Osteoblast (primary cell): ENCODE data around the gene PERM1. TPM values are rescaled to one million over a fixed set of nuclear protein-coding genes. Genes with fewer than 3 reads are reported as not detected.

ENCODE experiments used
- DNase-seq: peaks from one replicate; pipeline ENCODE4 v3.0.0; 2011; ENCODE audit warnings: low spot score, mixed read lengths; ENCODE audit not compliant: insufficient read length; ENCODE audit errors: missing footprints
- H2AFZ ChIP-seq: 2 replicates; pipeline ENCODE4 v1.6.0; 2011; ENCODE audit warnings: mild to moderate bottlenecking, low read length
- H3K27ac ChIP-seq: 2 replicates; pipeline ENCODE4 v1.5.1; 2011; ENCODE audit warnings: mild to moderate bottlenecking, low read depth, low read length, moderate library complexity
- H3K27me3 ChIP-seq: 2 replicates; pipeline ENCODE4 v1.6.0; 2012; ENCODE audit warnings: mild to moderate bottlenecking, control low read depth, inconsistent platforms, low read length, moderate library complexity; ENCODE audit not compliant: insufficient read depth
- H3K36me3 ChIP-seq: 2 replicates; pipeline ENCODE4 v1.5.1; 2011; ENCODE audit warnings: mild to moderate bottlenecking, low read length, control low read depth, moderate library complexity; ENCODE audit not compliant: insufficient read depth
- H3K4me1 ChIP-seq: 2 replicates; pipeline ENCODE4 v1.5.1; 2011; ENCODE audit warnings: mild to moderate bottlenecking, low read length, control low read depth, moderate library complexity; ENCODE audit not compliant: insufficient read depth
- H3K4me2 ChIP-seq: 2 replicates; pipeline ENCODE4 v1.6.0; 2011; ENCODE audit warnings: mild to moderate bottlenecking, low read length; ENCODE audit not compliant: insufficient read depth
- H3K4me3 ChIP-seq: fragments of 200-600 bp; sonication (generic); 3 replicates; pipeline ENCODE4 v1.5.1; 2012; ENCODE audit warnings: mild to moderate bottlenecking, low read length, inconsistent platforms; ENCODE audit not compliant: insufficient read depth
- H3K79me2 ChIP-seq: 2 replicates; pipeline ENCODE4 v1.6.0; 2012; ENCODE audit warnings: mild to moderate bottlenecking, low read length, control low read depth, inconsistent platforms; ENCODE audit not compliant: insufficient read depth
- H3K9me3 ChIP-seq: 2 replicates; pipeline ENCODE4 v1.5.1; 2011; ENCODE audit warnings: low read depth, low read length, control low read depth
- H4K20me1 ChIP-seq: 2 replicates; pipeline ENCODE4 v1.6.0; 2012; ENCODE audit warnings: mild to moderate bottlenecking, low read length, control low read depth; ENCODE audit not compliant: insufficient read depth
- total RNA-seq: library from RNA; depleted of rRNA; stranded (reverse); fragments of >200 nt; gene quantifications from 2 replicates; pipeline ENCODE4 v1.2.3, GENCODE V29; 2012
- TF ChIP-seq, protein P1 (sequence below): IDR thresholded peaks from 2 replicates; pipeline ENCODE4 v1.5.1; 2011; ENCODE audit warnings: mild to moderate bottlenecking, low read depth, low read length, moderate library complexity; ENCODE audit errors: extremely low read depth

The PERM1 gene
- total RNA-seq, 1 donor, result not detected

DNA sequence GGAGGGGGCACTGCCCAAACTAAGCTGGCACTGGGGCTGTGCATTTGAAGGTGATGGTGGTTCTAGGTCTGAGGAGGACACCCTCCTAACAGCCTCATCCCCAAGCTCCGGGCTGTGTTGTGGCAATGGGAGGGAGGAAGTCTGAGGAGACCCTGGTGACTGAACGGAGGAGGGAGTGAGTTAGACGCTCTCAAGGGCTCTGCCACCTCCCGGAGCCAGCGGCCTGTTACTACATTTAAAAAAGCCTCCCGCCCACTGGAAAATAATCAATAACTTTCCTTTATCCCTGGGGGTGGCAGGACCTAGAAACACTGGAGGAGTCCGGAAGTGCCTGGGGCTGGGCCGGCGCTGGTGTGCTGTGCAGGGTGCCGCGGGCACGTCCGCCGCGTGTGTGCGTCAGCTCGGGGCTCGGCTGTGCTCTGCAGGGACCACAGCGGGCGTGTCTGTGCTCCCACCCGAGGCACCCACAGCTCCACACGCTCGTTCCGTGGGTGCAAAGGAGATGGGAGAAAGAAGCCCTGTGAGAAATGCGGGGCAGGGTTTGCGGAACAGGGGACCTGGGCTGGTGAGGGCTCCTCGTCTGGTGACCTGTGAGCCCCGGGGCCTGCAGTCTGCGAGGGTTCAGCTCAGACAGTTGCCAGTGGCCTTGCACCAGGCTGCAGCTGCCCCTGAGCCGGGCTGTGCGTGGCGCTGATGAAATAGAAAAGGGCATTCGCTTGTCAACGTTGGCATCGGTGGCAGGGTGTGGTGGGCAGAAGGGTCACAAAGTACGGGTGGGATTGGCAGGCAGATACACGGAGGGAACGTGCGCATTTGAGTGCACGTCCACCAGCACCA lies 52.9 kb downstream of the PERM1 start:
- Histone ChIP-seq H3K4me1 (peaks cover 4% of the 10 kb centered on the region), H3K27ac (no peak overlapping the region), H3K27me3 (no peaks in the 10 kb centered on the region), H3K4me3 (no peak overlapping the region), H3K9me3 (no peaks in the 10 kb centered on the region), H4K20me1 (peaks cover 42% of the 10 kb centered on the region), H3K79me2 (no peaks in the 10 kb centered on the region), H2AFZ (no peak overlapping the region), H3K36me3 (no peaks in the 10 kb centered on the region), H3K4me2 (no peak overlapping the region)
- no peak for DNase-seq
- TF ChIP-seq, protein P1, sequence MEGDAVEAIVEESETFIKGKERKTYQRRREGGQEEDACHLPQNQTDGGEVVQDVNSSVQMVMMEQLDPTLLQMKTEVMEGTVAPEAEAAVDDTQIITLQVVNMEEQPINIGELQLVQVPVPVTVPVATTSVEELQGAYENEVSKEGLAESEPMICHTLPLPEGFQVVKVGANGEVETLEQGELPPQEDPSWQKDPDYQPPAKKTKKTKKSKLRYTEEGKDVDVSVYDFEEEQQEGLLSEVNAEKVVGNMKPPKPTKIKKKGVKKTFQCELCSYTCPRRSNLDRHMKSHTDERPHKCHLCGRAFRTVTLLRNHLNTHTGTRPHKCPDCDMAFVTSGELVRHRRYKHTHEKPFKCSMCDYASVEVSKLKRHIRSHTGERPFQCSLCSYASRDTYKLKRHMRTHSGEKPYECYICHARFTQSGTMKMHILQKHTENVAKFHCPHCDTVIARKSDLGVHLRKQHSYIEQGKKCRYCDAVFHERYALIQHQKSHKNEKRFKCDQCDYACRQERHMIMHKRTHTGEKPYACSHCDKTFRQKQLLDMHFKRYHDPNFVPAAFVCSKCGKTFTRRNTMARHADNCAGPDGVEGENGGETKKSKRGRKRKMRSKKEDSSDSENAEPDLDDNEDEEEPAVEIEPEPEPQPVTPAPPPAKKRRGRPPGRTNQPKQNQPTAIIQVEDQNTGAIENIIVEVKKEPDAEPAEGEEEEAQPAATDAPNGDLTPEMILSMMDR, result no peak

DNA sequence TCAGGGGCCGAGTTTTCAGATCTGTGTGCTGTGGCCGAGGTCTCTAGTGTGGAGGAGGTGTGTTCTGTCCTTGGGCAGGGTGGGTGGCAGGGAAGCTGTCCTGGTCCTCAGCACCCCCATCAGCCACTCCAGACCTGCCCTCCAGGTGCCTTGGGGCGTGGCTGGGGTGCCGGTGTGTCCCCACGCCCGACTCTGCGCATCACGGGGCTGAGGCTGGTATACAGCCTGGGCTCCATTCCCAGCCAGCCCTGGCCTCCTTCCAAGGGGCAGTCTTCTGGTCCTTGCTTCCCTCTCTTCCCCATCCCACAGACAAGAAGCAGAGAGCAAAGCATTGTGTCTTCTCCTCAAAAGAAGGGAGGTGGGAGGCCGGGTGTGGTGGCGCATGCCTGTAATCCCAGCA lies 54.1 kb downstream of the PERM1 start:
- TF ChIP-seq, protein P1, result no peak
- Histone ChIP-seq H3K9me3 (no peaks in the 10 kb centered on the region), H3K79me2 (no peaks in the 10 kb centered on the region), H3K27ac (no peak overlapping the region), H3K4me3 (no peak overlapping the region), H3K36me3 (no peaks in the 10 kb centered on the region), H3K4me1 (peaks cover 4% of the 10 kb centered on the region), H3K27me3 (no peaks in the 10 kb centered on the region), H3K4me2 (no peak overlapping the region), H2AFZ (no peak overlapping the region), H4K20me1 (peaks cover 47% of the 10 kb centered on the region)
- DNase-seq, result no peak

GRCh38 chr1:927234-927633 lies 54.7 kb downstream of the PERM1 start:
- TF ChIP-seq, protein P1, result no peak
- H3K36me3 ChIP-seq, result no peaks in the 10 kb centered on the region
- no peak overlapping the region for H3K4me3 ChIP-seq
- H3K27me3 ChIP-seq, result no peaks in the 10 kb centered on the region
- H4K20me1 ChIP-seq, result peaks cover 51% of the 10 kb centered on the region
- H3K79me2 ChIP-seq, result no peaks in the 10 kb centered on the region
- DNase-seq, result no peak
- peaks cover 4% of the 10 kb centered on the region for H3K4me1 ChIP-seq
- no peaks in the 10 kb centered on the region for H3K9me3 ChIP-seq
- no peak overlapping the region for H3K27ac ChIP-seq
- H2AFZ ChIP-seq, result no peak overlapping the region
- no peak overlapping the region for H3K4me2 ChIP-seq

DNA sequence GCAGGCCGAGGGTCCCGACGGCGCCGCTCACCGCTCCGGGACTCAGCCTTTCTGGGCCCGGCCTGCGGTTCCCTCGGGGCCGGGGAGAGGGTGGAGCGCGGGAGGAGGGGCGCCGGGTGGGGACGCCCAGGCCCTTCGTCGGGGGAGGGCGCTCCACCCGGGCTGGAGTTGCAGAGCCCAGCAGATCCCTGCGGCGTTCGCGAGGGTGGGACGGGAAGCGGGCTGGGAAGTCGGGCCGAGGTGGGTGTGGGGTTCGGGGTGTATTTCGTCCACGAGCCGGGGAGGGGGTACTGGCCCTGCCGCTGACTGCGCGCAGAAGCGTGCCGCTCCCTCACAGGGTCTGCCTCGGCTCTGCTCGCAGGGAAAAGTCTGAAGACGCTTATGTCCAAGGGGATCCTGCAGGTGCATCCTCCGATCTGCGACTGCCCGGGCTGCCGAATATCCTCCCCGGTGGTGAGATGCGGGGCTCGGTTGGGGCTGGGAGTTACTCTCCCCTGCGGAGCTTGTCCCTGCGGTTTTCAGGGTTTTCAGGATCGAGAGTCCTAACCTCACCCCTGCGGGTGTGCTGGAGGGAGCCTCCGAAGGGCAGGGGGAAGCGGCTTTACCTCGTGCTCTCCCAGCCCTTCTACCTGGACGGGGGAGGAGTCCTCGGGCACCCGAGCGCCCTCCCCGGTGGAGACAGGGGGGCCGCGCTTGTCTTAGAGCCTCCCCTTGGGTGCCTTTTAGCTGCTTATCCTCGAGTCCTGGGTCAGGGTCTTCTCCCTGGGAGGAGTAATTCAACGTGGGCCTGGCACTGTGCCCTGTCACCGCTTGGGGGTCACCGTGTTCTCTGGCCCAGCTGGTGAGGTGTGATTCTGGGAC lies 56.1 kb downstream of the PERM1 start:
- H2AFZ ChIP-seq, result no peak overlapping the region
- no peaks in the 10 kb centered on the region for H3K9me3 ChIP-seq
- H3K36me3 ChIP-seq, result no peaks in the 10 kb centered on the region
- peak overlapping the region; percentile 75 for H3K4me3 ChIP-seq
- no peaks in the 10 kb centered on the region for H3K27me3 ChIP-seq
- H3K27ac ChIP-seq, result no peak overlapping the region
- TF ChIP-seq, protein P1, result no peak
- DNase-seq, result peak; percentile 96
- no peaks in the 10 kb centered on the region for H3K79me2 ChIP-seq
- H4K20me1 ChIP-seq, result peaks cover 54% of the 10 kb centered on the region
- peaks cover 13% of the 10 kb centered on the region for H3K4me1 ChIP-seq
- peak overlapping the region; percentile 80 for H3K4me2 ChIP-seq
